Ishikawa (cell line): ENCODE measurements around the gene CCM2.

Source experiments
- CEBPB ChIP-seq: IDR thresholded peaks from 2 replicates; pipeline ENCODE4 v1.6.1; 2012
- CREB1 ChIP-seq: IDR thresholded peaks from 2 replicates; pipeline ENCODE4 v1.6.1; 2012; ENCODE audit warnings: low read depth
- EGR1 ChIP-seq: IDR thresholded peaks from 2 replicates; pipeline ENCODE4 v1.6.1; 2012
- EP300 ChIP-seq: IDR thresholded peaks from 2 replicates; pipeline ENCODE4 v1.6.1; 2012; ENCODE audit warnings: borderline replicate concordance
- FOXM1 ChIP-seq: IDR thresholded peaks from 2 replicates; pipeline ENCODE4 v1.6.1; 2012; ENCODE audit warnings: low read depth, borderline replicate concordance
- NFIC ChIP-seq: IDR thresholded peaks from 2 replicates; pipeline ENCODE4 v1.6.1; 2012
- RAD21 ChIP-seq: IDR thresholded peaks from 2 replicates; pipeline ENCODE4 v1.6.1; 2012; ENCODE audit warnings: low read depth
- TAF1 ChIP-seq: IDR thresholded peaks from 2 replicates; pipeline ENCODE4 v1.6.1; 2012; ENCODE audit warnings: low read depth, mild to moderate bottlenecking
- TCF12 ChIP-seq: IDR thresholded peaks from 2 replicates; pipeline ENCODE4 v1.6.1; 2012; ENCODE audit warnings: low read depth
- TEAD4 ChIP-seq: IDR thresholded peaks from 2 replicates; pipeline ENCODE4 v1.6.1; 2012
- YY1 ChIP-seq: IDR thresholded peaks from 2 replicates; pipeline ENCODE4 v1.6.1; 2012; ENCODE audit warnings: low read depth
- ZBTB7A ChIP-seq: IDR thresholded peaks from 2 replicates; pipeline ENCODE4 v1.6.1; 2012; ENCODE audit warnings: low read depth
- TF ChIP-seq, protein P1 (sequence below): IDR thresholded peaks from 2 replicates; pipeline ENCODE4 v1.6.1; 2012
- TF ChIP-seq, protein P2 (sequence below): IDR thresholded peaks from 2 replicates; pipeline ENCODE4 v1.6.1; 2012
- TF ChIP-seq, protein P3 (sequence below): IDR thresholded peaks from 2 replicates; pipeline ENCODE4 v1.6.1; 2012; ENCODE audit warnings: low read depth, mild to moderate bottlenecking

Gene CCM2

DNA sequence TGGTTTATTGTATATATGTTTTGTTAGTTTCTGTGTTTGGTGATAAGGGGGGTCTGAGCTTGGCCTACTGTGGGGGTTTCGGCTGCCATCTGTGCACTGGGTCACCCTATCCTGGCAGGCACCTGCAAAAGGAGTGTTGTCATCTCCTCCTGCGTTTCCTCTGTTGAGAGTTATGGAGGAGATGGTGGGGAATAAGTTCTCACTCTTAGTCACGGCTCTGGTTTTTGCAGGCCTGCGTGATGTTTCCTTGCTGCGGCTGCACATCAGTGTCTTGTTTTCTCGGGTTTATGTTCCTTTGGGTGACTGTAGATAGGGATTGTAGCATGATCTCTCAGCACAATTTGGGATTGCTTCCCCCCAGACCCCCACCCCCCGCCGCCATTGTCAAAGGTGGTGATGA is 36.8 kb downstream of the CCM2 start:
- TF ChIP-seq TAF1 (no peak), ZBTB7A (no peak), FOXM1 (no peak), CEBPB (no peak), YY1 (no peak), CREB1 (no peak), EGR1 (no peak), NFIC (no peak), RAD21 (no peak), TEAD4 (no peak), EP300 (no peak), TCF12 (no peak)
- TF ChIP-seq, protein P1, sequence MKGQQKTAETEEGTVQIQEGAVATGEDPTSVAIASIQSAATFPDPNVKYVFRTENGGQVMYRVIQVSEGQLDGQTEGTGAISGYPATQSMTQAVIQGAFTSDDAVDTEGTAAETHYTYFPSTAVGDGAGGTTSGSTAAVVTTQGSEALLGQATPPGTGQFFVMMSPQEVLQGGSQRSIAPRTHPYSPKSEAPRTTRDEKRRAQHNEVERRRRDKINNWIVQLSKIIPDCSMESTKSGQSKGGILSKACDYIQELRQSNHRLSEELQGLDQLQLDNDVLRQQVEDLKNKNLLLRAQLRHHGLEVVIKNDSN: no peak
- TF ChIP-seq, protein P2, sequence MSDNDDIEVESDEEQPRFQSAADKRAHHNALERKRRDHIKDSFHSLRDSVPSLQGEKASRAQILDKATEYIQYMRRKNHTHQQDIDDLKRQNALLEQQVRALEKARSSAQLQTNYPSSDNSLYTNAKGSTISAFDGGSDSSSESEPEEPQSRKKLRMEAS: no peak
- TF ChIP-seq, protein P3, sequence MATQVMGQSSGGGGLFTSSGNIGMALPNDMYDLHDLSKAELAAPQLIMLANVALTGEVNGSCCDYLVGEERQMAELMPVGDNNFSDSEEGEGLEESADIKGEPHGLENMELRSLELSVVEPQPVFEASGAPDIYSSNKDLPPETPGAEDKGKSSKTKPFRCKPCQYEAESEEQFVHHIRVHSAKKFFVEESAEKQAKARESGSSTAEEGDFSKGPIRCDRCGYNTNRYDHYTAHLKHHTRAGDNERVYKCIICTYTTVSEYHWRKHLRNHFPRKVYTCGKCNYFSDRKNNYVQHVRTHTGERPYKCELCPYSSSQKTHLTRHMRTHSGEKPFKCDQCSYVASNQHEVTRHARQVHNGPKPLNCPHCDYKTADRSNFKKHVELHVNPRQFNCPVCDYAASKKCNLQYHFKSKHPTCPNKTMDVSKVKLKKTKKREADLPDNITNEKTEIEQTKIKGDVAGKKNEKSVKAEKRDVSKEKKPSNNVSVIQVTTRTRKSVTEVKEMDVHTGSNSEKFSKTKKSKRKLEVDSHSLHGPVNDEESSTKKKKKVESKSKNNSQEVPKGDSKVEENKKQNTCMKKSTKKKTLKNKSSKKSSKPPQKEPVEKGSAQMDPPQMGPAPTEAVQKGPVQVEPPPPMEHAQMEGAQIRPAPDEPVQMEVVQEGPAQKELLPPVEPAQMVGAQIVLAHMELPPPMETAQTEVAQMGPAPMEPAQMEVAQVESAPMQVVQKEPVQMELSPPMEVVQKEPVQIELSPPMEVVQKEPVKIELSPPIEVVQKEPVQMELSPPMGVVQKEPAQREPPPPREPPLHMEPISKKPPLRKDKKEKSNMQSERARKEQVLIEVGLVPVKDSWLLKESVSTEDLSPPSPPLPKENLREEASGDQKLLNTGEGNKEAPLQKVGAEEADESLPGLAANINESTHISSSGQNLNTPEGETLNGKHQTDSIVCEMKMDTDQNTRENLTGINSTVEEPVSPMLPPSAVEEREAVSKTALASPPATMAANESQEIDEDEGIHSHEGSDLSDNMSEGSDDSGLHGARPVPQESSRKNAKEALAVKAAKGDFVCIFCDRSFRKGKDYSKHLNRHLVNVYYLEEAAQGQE: no peak

DNA sequence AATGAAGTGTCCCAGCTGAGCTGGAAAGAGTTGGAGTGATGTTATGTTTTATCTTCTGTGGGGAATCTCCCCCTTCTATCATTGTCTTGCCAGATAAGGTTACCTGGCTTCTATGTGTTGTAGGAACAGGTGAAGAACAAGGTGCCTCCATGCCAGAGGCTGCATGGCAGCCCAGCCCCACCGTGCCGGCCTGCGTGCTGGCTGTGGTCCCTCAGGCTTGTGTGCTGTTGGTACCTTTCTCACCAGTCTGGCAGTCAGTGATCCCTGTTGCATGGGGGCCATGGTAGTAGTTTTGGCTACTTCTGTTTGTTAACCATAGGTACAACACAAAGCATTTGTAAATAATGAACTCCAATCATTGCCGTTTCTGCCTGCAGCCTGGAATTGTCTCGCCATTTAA is 37.9 kb downstream of the CCM2 start:
- TF ChIP-seq RAD21 (no peak), CREB1 (no peak), EP300 (no peak), CEBPB (no peak), TAF1 (no peak), TCF12 (no peak), NFIC (no peak), FOXM1 (no peak), EGR1 (no peak), YY1 (no peak), ZBTB7A (no peak), TEAD4 (no peak)
- TF ChIP-seq, protein P3: no peak
- TF ChIP-seq, protein P2: no peak
- TF ChIP-seq, protein P1: no peak

DNA sequence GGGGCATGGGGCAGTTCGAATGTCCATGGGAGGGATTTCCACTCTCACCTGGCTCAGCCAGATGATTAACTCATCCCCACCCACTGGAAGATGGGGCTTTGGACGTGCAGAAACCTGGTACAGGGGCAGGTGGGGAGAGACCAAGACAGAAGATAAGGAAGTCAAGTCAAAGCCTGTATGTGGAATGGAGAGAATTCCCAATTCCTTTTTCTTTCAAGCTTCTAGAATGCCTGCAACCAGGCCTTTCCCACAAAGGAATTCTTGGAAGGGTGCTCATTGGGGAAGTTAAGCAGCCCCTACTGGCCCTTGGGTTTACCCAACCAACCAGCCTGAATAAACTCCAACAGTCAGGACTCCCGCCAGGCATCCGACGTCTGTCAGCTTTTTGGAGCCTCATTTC is 39.1 kb downstream of the CCM2 start:
- TF ChIP-seq, protein P2: no peak
- TF ChIP-seq EP300 (no peak), ZBTB7A (no peak), FOXM1 (no peak), NFIC (no peak), CREB1 (no peak), RAD21 (no peak), TEAD4 (no peak), EGR1 (no peak), TAF1 (no peak), CEBPB (no peak), TCF12 (no peak), YY1 (no peak)
- TF ChIP-seq, protein P3: no peak
- TF ChIP-seq, protein P1: no peak

DNA sequence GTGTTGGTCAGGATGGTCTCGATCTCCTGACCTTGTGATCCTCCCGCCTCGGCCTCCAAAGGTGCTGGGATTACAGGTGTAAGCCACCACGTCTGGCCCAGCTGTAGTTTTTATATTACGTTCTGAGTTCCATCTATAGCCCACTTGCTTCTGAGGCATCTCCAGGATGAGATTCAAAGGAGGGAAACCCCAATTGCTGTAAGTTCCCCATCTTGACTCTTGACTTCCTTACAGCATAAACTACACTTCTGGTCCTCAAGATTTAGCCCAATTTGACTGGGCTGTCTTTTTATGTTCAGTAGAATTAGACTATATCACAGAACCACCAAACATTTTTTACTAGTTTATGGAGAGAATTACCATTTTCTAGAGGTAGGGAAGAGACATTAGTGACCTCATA is 44.3 kb downstream of the CCM2 start:
- no peak for TF ChIP-seq CREB1
- TF ChIP-seq YY1: no peak
